Mesothelial cell of epicardium (in vitro differentiated cells): ENCODE data around the gene GSTCD. TPM values are rescaled to one million over a fixed set of nuclear protein-coding genes. Genes with fewer than 3 reads are reported as not detected.

Experiments
- DNase-seq, 2 experiments: peaks; one replicate each; pipeline ENCODE4 v3.0.0; 2021; ENCODE audit warnings: low spot score in 2 of 2; ENCODE audit not compliant: unreplicated experiment in 2 of 2
- H3K27ac Mint-ChIP-seq: 2 replicates; pipeline ENCODE4 v1.8.0; 2021; ENCODE audit warnings: mixed read lengths
- H3K27me3 Mint-ChIP-seq: 2 replicates; pipeline ENCODE4 v1.8.0; 2021; ENCODE audit warnings: low read depth, mixed read lengths
- H3K36me3 Mint-ChIP-seq: 2 replicates; pipeline ENCODE4 v1.8.0; 2021; ENCODE audit warnings: mixed read lengths
- H3K4me1 Mint-ChIP-seq: 2 replicates; pipeline ENCODE4 v1.8.0; 2021; ENCODE audit warnings: mixed read lengths
- H3K4me3 Mint-ChIP-seq: 2 replicates; pipeline ENCODE4 v1.8.0; 2021; ENCODE audit warnings: mild to moderate bottlenecking, moderate library complexity, mixed read lengths
- H3K9me3 Mint-ChIP-seq: 2 replicates; pipeline ENCODE4 v1.8.0; 2021; ENCODE audit warnings: mixed read lengths
- CTCF ChIP-seq: fragments of 200-600 bp; sonication (generic); IDR thresholded peaks from one replicate; pipeline ENCODE4 v1.5.0; 2021; ENCODE audit warnings: antibody characterized with exemption; ENCODE audit not compliant: unreplicated experiment
- total RNA-seq: library from RNA; stranded (reverse); gene quantifications from 3 replicates; pipeline ENCODE4 v1.2.1, GENCODE V29; 2021

The GSTCD gene
- total RNA-seq, 1 donor from 2014 or later: 20.1 TPM

GRCh38 chr4:105670684-105671083, 37.9 kb upstream of the GSTCD start:
- Mint-ChIP-seq H3K27me3 (peaks cover 20% of the 10 kb centered on the region), H3K9me3 (no peaks in the 10 kb centered on the region), H3K4me3 (no peak overlapping the region), H3K36me3 (no peaks in the 10 kb centered on the region), H3K4me1 (no peaks in the 10 kb centered on the region), H3K27ac (no peak overlapping the region)
- DNase-seq: no peak
- no peak for TF ChIP-seq CTCF

- no peak for TF ChIP-seq CTCF
- Mint-ChIP-seq H3K27me3 (peaks cover 20% of the 10 kb centered on the region), H3K4me3 (no peak overlapping the region), H3K36me3 (no peaks in the 10 kb centered on the region), H3K27ac (no peak overlapping the region), H3K4me1 (no peaks in the 10 kb centered on the region), H3K9me3 (no peaks in the 10 kb centered on the region)
- no peak for DNase-seq
Observed at GRCh38 chr4:105671301-105671700, 37.3 kb upstream of the GSTCD start.

- H3K27ac Mint-ChIP-seq: no peak overlapping the region
- H3K27me3 Mint-ChIP-seq: peaks cover 14% of the 10 kb centered on the region
- H3K4me3 Mint-ChIP-seq: no peak overlapping the region
- H3K9me3 Mint-ChIP-seq: no peaks in the 10 kb centered on the region
- H3K4me1 Mint-ChIP-seq: no peaks in the 10 kb centered on the region
- no peak for DNase-seq
- no peak for TF ChIP-seq CTCF
- no peaks in the 10 kb centered on the region for H3K36me3 Mint-ChIP-seq
Observed at GRCh38 chr4:105674011-105674410, 34.6 kb upstream of the GSTCD start.

- Mint-ChIP-seq H3K4me3 (no peak overlapping the region), H3K4me1 (peaks cover under 1% of the 10 kb centered on the region), H3K36me3 (peaks cover 13% of the 10 kb centered on the region), H3K9me3 (no peaks in the 10 kb centered on the region), H3K27me3 (peaks cover 6% of the 10 kb centered on the region), H3K27ac (no peak overlapping the region)
- DNase-seq: no peak
- TF ChIP-seq CTCF: no peak
Observed at GRCh38 chr4:105677709-105678108, 30.9 kb upstream of the GSTCD start.

- no peak for TF ChIP-seq CTCF
- H3K27ac Mint-ChIP-seq: no peak overlapping the region
- H3K27me3 Mint-ChIP-seq: no peaks in the 10 kb centered on the region
- peaks cover 18% of the 10 kb centered on the region for H3K36me3 Mint-ChIP-seq
- DNase-seq: no peak
- H3K9me3 Mint-ChIP-seq: no peaks in the 10 kb centered on the region
- no peak overlapping the region for H3K4me3 Mint-ChIP-seq
- H3K4me1 Mint-ChIP-seq: peaks cover 5% of the 10 kb centered on the region
Observed at GRCh38 chr4:105679186-105679585, 29.4 kb upstream of the GSTCD start.

GRCh38 chr4:105683038-105683437, 25.5 kb upstream of the GSTCD start:
- DNase-seq: no peak
- H3K27me3 Mint-ChIP-seq: no peaks in the 10 kb centered on the region
- peaks cover 5% of the 10 kb centered on the region for H3K4me1 Mint-ChIP-seq
- peaks cover 22% of the 10 kb centered on the region for H3K36me3 Mint-ChIP-seq
- TF ChIP-seq CTCF: no peak
- H3K27ac Mint-ChIP-seq: peak overlapping the region; percentile 48
- no peak overlapping the region for H3K4me3 Mint-ChIP-seq
- H3K9me3 Mint-ChIP-seq: no peaks in the 10 kb centered on the region
